ENCODE results near the gene MAMLD1. TPM values are rescaled to one million over a fixed set of nuclear protein-coding genes. Genes with fewer than 3 reads are reported as not detected.

MAMLD1 gene
- total RNA-seq, 2 experiments from 2014 or later = 8.1 to 11.9 TPM

DNA sequence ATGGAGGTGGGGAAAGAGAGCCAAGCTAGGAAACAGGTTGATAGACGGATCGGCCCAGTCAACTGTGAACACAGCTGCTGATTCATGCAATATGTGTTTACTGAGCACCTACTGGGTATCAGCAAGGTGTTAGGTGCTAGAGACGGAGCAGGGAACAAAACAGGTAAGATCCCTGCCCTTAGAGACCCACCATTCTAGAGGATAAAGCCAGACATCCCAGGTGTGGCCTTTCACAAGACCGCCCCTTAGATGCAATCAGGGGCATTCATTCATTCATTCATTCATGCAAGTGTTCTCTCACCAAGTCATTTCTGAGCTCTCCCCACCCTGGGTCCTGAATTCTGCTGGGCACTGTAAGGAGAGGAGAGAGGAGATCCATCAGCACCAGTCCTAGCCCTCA, 185.1 kb downstream of the MAMLD1 start:
- Mint-ChIP-seq H3K36me3 (no peaks in the 10 kb centered on the region), H3K27me3 (no peaks in the 10 kb centered on the region), H3K9me3 (ENCODE audit: low read depth) (no peaks in the 10 kb centered on the region), H3K27ac (no peak overlapping the region), H3K4me3 (peak overlapping the region; percentile 47), H3K4me1 (peaks cover 34% of the 10 kb centered on the region)
- ATAC-seq (no peak), DNase-seq (no peak)
- CTCF ChIA-PET = no interaction called here

DNA sequence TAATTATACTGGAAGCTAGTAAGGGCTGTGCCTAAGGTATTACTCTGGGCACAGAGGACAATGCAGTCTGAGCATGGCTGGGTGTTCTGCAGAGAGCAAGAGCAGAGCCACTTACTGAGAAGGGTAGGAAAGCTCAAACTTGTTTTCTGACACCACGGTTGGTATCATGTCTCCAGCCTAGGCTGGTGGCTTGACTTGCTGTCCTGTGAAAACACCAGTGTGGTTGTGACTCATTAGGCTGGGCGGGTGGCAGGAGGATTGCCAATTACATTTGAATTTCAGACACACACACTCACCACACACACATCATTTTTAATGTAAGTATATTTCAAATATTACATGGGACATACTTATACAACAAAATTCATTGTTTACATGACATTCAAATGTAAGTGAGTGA, 185.6 kb downstream of the MAMLD1 start:
- Mint-ChIP-seq H3K4me3 (no peak overlapping the region), H3K9me3 (ENCODE audit: low read depth) (no peaks in the 10 kb centered on the region), H3K27ac (no peak overlapping the region), H3K4me1 (peaks cover 31% of the 10 kb centered on the region), H3K27me3 (no peaks in the 10 kb centered on the region), H3K36me3 (no peaks in the 10 kb centered on the region)
- ATAC-seq (no peak), DNase-seq (no peak)
- CTCF ChIA-PET = no interaction called here

DNA sequence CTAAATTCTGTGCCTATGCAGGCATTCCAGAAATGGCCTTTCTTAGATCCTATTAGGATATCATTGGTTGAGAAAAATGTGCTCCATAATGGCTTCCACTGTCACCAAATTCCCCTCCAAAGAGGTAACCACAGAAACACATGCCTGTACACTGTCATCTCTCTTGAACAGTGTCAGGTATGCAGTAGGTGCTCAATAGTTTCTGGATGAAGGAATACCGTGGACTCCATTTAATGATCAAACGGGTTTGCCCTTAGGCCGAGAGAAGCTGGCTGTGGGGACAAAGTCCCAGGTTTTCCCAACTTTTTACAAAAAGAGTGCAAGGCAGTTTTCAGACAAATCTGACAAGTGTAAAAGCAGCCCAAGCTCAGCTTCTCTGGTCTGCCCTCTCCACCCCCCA, 188.8 kb downstream of the MAMLD1 start:
- no peak overlapping the region for H3K4me3 Mint-ChIP-seq
- H3K9me3 Mint-ChIP-seq (ENCODE audit: low read depth) = no peaks in the 10 kb centered on the region
- H3K27me3 Mint-ChIP-seq = no peaks in the 10 kb centered on the region
- no peak for ATAC-seq
- CTCF ChIA-PET = no interaction called here
- no peak for DNase-seq
- no peaks in the 10 kb centered on the region for H3K36me3 Mint-ChIP-seq
- H3K4me1 Mint-ChIP-seq = peaks cover 17% of the 10 kb centered on the region
- H3K27ac Mint-ChIP-seq = no peak overlapping the region

DNA sequence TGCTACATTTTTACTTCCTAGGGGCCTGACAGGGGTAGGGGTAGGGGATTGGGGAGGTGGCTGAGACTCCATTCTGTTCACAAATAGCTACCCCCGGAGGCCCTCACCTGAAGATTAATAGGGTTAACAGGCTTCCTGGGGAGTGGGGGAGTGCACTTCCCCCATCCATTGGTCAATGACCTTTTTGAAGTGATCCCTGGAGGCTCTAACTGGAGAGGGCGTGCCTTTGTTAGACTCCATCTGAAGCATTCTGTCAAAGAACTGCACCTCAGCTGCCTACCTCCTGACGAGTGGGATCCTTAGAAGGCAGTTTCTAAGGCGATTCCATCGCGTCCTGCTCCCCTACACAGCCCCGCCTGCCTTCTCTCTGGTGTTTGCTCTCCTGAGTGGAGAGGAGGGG, 195.3 kb downstream of the MAMLD1 start:
- Mint-ChIP-seq H3K4me3 (no peak overlapping the region), H3K9me3 (ENCODE audit: low read depth) (no peaks in the 10 kb centered on the region), H3K36me3 (no peaks in the 10 kb centered on the region), H3K4me1 (no peaks in the 10 kb centered on the region), H3K27me3 (no peaks in the 10 kb centered on the region), H3K27ac (no peak overlapping the region)
- ATAC-seq = no peak
- no peak for DNase-seq
- CTCF ChIA-PET = no interaction called here

Other genes starting within 250 kb of the MAMLD1 start
- gene MTM1, start 205.3 kb downstream of the MAMLD1 start, total RNA-seq = 10 to 100 TPM; 38.6 to 40.3 TPM

Measured in activated CD8-positive, alpha-beta memory T cell treated with anti-CD3 and anti-CD28 coated beads, Interleukin-2, amount 10 ng/mL, durations not matched to agents 7 days and 5 days (primary cell).